Endometrial microvascular endothelial cells (primary cell): ENCODE measurements around the gene GAL3ST2. TPM values are rescaled to one million over a fixed set of nuclear protein-coding genes. Genes with fewer than 3 reads are reported as not detected.

Experiments
- in situ Hi-C: cut with HindIII; loops from 2 replicates; pipeline ENCODE4 v1.10.0; 2017; ENCODE audit warnings: low sequenced_read_pairs, low pct_unique_long_range_greater_than_20kb; ENCODE audit errors: inconsistent ontology term
- total RNA-seq: library from RNA; depleted of rRNA; stranded (reverse); fragments of >200 nt; gene quantifications from one replicate; pipeline ENCODE4 v1.2.3, GENCODE V29; 2015; ENCODE audit errors: inconsistent ontology term

Gene GAL3ST2
- total RNA-seq, 1 donor from 2014 or later: not detected

DNA sequence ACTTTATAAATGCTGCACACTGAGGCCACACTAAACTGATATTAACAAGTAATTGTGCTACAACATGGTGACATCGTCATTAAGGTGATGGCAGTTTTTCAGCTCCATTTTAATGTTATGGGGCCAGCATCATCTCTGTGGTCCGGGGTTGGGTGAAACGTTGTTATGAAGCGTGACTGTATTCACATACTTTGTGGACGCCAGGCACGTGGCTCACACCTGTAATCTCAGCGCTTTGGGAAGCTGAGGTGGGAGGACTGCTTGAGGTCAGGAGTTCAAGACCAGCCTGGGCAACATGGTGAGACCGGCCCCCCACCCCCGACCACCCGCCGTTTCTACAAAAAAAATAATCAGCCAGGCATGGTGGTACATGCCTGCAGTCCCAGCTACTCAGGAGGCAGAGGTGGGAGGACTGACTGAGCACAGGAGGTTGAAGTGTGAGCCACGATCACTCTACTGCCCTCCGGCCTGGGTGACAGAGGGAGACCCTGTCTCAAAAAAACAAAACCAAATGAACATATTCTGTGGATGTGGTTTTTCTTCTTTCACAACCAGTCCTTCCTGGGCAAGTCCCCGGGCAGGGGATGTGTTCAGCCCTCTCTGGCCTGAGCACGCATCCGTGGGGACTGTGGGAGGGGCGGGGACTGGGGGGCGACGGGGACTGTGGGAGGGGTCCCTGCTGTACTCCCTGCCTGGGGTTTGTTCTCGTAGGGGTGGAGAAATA lies 12.9 kb upstream of the GAL3ST2 start:
- in situ Hi-C loops: no loop called here

DNA sequence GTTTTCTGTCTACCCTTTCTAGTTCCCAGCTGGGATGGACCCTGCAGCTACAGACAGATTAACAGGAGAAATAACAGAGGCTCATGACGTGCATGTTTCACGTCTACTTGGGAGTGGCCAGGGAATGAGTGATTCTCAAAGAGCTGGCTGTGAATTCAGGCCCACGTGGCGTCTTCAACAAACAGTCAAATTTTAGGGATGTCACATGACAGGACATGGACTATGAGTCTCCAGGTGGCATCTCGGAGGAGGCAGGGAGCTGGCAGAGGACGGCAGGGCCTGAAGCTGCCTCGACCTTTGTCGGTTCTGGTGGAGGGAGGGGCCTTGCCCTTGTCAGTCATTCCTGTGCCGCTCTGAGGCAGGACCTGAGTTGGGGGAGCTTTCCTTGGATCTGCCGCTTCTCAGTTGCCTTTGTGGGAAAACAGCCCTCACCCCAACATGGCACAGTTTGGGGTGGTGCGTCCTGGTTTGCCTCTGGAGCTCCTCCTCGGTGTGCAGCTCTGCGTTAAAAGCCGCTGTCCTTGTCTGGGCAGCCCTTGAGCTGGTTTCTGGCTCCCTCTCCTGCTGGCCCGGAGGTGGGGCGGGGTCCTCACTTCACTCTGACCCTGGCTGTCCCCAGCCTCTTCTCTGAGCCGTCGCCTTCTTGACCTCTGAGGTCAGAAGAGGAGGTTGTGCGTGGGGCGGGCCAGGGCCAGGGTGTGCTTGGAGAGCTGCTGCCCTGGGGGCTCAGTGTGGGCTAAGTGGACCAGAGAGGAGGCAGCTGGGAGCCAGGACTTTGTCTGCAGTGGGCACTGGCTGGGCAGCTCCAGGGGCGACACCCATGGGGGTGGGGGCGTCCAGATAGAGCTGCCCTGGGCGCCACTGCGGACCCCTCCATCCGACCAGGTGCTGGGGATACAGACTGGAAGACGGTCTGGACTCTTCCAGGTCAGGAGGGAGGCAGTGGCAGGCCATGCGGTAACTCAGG lies 12.1 kb upstream of the GAL3ST2 start:
- in situ Hi-C loops: no loop called here

DNA sequence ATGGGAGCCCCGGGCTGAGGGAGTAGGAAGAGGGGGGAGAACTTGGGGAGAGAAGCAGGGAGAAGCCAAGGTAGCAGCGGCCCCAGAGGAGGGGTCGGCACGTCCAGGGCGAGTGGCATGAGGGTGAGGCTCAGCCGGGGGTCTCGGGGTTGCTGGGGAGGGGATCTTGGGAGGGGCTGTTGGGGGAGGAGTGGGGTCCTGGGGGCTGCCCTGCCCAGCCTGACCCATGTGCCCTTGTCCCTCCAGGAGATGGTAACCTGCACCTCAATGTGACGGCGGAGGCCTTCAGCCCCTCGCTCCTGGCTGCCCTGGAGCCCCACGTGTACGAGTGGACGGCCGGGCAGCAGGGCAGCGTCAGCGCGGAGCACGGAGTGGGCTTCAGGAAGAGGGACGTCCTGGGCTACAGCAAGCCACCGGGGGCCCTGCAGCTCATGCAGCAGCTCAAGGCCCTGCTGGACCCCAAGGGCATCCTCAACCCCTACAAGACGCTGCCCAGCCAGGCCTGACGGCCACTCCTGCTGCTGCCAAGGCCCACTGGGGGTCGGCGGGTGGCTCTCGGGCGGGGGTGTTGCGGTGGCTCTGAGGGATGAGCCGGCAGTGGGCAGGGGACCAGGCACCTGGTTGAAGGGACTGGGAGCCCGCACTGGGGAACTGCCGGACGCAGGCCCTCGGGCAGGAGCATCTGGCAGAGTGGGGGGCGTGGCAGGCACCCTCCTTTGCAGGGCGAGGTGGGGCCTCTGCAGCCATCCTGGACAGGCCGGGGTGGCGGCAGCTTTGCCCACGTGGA lies 9.0 kb upstream of the GAL3ST2 start:
- in situ Hi-C loops: no loop called here

DNA sequence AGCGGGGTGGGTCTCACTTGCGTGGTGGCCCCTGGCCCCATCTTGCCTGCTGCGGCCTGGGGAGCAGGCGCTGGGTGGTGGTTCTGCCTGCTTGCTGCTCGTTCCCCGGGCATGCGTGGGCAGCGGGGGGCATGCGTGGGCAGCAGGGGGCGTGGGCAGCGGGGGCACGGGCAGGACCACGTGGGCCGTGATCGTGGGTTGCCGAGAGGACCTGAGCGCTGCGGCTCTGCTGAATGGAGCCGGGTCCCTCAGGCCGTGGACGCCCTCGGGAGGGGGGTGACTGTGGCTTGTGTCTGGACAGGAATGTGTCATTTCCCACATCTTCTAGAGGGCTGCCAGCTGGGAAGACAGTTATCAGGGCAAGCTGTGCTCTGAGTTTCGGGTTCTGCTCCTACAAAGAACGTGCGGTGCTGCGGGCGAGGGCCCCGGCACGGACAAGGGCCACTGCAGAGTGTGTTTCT lies 8.3 kb upstream of the GAL3ST2 start:
- in situ Hi-C loops: no loop called here

DNA sequence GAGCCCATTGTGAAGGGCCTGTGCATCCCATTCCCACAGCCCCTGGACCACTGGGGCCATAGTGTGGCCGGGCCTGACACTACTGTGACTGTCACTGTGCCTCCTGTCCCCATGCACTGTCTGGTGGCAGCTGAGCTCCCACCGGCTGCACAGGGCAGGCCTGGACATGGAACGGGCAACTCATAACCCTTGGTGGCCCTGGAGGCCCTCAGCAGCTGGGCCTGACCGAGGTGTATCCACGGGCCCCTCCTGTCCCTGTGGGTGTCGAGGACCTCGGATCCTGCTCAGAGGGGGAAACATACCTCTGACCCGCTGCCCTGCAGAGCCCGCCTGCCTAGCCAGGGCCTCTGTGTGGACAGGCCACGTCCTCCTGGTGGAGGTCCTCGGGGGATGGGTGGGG lies 7.8 kb upstream of the GAL3ST2 start:
- in situ Hi-C loops: no loop called here

DNA sequence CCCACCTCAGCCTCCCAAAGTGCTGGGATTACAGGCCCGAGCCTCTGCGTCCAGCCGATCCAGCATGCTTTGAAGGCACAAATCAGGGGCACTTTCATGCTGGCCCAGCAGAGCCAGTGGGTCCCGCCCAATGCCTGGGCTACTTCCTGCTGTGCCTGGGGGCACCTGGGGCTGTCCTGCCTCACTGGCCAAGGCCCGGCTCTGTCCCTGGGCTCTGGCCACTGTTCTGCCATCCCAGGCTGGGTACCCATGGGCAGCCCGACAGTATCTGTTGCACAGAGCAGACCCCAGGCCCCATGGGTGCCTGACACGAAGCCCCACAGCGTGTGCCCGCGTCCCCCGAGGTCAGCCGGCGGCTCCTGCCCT lies 6.8 kb upstream of the GAL3ST2 start:
- in situ Hi-C loops: no loop called here

DNA sequence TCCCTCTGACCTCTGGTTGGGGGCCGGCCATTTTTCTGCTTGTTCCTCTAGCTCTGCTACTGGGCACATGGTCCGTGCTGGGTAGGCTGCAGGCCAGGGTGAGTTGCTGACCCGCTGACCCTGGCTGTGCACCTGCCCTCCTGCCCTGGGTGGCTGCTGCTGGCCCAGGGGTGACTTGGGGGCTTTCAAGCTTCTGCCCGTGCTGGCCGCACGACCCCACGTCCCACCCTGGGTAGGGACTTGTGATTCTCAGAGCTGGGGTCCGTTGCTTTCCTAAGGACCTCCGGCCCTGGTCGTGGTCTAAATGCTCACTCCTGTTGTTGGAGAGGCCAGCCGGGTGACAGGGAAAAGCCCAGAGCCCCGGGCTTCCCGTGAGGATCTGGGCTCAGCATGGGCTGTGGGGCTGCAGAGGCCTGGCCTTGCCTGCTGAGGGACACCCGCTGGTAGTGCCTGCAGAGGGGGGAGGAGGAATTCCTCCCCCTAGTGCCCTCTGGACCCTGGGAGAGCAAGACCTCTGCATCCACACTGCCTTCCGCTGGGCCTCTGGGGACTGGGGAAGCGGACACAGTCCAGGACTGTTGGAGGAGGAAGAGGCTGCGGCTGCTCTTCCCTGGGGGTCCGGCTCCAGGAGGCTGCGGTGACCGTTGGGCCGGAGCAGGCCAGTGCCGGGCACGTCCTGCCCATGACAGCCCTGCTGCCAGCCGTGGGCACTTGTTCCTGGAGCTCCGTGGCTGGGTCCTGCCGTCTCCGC lies 6.3 kb upstream of the GAL3ST2 start:
- in situ Hi-C loops: no loop called here

DNA sequence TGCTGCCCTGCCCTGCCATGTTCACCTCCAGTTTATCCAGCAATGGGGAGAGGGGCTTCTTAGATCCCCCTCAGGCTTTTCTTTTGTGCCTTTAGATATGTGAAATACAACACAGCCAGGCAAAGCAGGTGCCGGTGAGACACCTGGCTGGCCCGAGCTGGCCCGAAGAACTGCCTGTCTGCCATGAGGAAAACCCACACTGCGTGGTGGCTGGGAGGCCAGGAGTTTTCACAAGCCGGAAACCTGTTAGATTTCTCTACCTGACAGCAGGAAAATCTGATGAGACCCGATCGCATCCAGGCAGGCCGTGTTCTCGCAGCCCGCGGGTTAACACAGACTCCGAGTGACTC lies 5.7 kb upstream of the GAL3ST2 start:
- in situ Hi-C loops: no loop called here

DNA sequence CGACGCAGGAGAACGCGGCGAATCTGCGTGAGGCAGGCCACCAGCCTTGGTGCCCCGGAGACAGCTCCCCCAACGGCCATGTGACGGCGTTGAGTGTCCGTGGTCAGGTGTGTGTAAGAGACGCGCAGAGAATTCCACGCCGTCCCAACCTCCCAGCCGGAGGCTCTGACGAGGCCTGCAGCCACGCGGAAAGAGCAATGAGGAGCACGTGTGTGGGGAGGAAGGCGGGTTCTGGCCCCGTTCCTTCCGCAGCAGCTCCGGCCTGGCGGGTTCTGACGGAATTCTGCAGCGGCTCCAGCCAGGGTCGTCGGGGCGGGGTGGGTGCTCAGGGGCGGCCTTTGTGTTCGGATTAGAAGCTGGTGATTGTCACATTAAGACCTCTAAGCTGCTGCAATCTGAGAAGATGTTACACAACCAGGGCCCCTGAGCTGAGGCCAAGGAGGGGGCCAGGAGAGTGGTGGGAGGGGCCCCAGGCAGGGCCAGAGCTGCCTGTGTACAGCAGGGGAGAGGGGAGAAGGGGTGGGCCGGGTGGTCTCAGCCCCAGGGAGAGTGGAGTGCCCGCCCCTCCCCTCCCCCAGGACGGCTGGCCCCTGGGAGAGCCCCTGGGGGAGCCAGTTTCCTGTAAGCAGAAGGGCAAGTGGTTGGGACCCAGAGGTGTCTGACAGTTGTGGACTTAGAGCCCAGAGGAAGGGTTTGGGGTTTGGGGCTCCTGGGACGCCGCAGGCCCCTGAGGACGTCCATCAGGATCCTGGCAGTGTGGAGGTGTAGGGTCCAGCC lies 5.1 kb upstream of the GAL3ST2 start:
- in situ Hi-C loops: no loop called here

DNA sequence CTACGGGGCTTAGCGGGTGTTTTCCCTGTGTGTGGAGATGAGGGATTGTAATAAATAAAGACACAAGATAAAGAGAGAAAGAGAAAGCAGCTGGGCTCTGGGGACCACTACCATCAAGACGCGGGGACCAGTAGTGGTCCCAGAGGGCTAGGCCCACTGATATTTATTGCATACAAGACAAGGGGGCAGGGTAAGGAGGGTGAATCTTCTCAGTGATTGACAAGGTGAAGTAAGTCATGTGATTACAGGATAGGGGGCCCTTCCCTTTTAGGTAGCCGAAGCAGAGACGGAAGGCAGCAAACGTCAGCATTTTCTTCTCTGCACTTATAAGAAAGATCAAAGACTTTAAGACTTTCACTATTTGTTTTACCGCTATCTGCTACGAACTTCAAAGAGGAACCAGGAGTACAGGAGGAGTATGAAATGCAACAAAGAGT lies 4.5 kb upstream of the GAL3ST2 start:
- in situ Hi-C loops: no loop called here

DNA sequence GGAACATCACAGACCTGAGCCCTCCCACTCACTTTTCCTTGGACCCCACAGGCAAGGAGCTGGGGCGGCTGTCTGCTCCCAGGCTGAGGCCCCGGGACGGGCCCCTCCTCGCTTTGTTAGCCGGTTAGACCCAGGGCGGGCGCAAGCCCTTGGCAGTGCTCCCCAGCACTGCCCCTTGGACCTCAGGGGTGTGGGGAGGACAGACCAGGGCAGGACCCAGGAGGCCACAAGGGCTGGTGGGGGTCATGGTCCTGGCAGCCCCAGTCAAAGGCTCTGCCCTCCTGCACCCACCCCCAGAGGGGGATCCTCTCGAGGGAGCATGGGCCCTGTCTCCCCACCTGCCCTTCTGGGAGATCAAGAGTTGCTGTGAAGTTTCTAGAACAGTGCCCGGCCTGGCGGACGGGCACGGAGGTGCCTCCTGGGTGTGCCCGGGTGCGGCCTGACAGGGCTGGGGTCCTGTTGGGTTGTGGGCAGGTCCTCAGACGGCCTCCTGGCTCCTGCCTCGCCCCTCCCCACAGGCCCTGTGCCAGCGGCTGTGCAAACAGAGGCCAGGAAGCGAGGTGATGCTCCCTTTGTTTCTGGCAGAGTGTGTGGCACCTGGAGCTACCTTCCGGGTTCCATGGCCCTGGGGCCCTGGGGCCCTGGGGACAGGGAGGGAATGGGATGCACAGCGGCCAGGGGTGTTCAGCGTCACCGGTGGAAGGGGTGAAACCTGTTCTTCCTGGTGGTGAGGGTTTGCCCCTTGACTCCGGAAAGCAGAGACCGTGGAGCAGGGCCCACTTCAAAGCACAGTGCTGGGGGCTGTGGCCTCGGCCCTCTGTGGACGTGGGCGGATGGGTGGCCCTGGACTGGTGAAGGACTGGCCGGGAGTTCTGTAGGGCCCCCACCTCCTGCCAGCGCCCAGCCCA lies 2.9 kb upstream of the GAL3ST2 start:
- in situ Hi-C loops: no loop called here

DNA sequence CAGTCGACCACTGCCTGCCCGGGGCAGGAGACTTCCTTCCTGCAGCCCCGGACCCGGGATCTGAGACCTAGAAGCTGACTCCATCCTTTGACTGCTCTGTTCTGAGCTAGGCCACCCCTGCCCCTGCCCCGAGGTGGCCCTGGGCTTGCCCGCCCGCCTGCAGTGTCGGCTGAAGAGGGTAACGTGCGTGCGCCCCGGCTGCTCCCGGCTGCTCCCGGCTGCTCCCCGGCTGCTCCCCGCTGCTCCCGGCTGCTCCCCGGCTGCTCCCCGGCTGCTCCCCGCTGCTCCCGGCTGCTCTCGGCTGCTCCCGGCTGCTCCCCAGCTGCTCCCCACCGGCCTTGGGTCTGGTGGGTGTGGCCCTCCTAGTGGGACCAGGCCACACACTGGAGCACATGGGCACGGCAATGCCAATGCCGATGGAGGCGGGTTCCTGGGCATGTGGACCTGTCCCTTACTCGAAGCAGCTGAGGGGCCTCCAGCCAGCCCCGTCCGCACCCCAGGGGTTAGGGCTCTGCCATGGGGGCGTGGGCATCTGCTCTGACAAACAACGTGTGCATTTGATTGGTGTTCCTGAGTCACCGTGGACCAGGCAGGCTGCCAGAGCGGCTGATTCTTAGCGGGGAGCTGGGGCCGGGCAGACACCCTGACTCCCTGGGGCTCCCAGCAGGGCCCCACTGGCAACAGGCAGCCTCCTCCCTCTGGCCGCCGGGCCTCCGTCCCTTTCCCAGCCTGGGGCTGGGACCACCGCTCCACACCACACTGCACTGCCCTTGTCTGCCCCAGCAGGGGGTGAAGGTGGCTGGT lies 2.0 kb upstream of the GAL3ST2 start:
- in situ Hi-C loops: no loop called here

DNA sequence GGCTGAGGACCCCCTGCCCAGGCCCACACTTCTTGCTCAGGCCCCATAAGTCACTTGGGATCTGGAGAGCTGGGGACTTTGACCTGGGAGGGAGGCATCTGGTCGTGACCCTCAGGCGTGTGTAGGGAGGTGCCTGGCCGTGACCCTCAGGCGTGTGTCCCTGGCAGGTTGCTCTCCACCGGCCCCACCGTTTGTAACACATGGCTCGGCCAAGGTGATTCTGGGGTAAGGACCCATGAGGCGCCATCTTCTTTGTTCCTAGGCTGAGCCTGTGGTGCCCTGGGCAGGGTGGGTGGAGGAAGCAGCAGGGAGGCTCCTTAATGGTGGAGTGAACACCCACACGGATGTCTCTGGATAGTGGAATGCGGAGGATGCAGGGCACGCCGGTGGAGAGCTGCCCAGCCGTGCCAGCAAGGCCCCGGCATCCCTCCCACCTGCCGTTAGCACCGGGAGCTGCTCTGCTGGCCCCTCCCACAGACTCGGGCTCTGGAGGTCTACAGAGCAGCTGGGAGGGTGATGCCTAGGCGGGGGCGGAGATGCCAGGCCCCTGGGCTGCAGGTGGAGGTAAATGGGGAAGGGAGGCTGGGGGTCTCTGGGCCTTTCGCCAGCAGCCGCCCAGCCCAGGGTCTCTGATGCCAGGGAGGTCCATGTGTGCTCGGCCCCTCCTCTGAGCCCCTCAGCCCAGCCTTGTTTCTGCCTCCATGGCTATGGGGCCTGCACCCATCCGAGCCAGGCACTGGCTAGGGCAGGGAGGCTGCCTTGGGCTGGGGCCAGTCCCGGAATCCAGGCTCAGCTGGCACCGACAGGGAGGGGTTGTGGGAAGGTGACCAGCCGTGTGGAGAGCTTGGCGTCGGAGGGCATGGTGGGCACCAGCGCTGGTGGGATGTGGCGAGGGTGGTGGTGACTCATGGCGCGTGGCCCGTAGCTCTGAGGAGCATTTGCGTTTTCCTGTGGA lies 1.1 kb upstream of the GAL3ST2 start:
- in situ Hi-C loops: no loop called here

DNA sequence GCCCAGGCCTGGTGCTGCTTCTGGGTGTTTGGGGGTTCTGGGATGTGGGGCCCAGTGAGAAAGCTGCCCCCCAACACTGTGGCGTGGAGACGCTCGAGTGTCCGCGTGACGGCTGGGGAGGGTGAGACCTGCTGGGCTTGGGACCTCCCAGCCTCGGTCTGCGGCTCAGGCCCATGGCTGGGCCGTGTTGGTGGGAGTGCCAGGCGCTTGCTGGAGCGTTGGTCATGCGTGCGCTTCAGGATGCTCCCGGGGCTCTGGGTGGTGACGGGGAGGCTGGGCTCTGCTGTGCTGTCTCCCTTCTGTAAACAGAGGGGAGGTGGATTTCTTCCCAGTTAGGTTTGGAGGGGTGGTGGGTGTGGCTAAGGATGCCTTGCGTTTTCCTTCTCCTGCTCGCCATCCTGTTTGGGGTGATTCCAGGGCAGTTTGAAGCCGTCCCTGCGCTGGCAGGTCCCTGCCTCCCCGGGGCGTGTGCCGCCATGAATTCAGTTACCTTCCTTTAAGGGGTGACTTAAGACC lies 606 bp downstream of the GAL3ST2 start:
- in situ Hi-C loops: no loop called here
